ENCODE results near the gene CHRND.

- TF ChIP-seq CTCF (IDR thresholded peaks at IDR 0.05): no peak
- TF ChIP-seq POLR2A (IDR thresholded peaks at IDR 0.05): no peak
Observed at GRCh38 chr2:232484628-232485347, 41.2 kb upstream of the CHRND start.
